Embryonic facial prominence (tissue), 1 donor: ENCODE data around the gene TTL.

Experiments used
- DNase-seq: peaks from one replicate; pipeline ENCODE4 v3.0.0-alpha.2; 2016; ENCODE audit errors: extremely low spot score

Gene TTL

GRCh38 chr2:112583497-112584133 lies 101.7 kb downstream of the TTL start:
- no peak for DNase-seq

- DNase-seq, result peak; percentile 96
Measured at GRCh38 chr2:112584134-112584890, 102.4 kb downstream of the TTL start, which contains the start of gene CHCHD5. Gene CHCHD5, plus strand, starts transcription at chr2:112584609. Its CDS starts 39 bp downstream, at chr2:112584648.

GRCh38 chr2:112584891-112585250 lies 102.9 kb downstream of the TTL start:
- no peak for DNase-seq

GRCh38 chr2:112585400-112585799 lies 103.4 kb downstream of the TTL start:
- DNase-seq, result no peak

- DNase-seq, result no peak
Measured at GRCh38 chr2:112585873-112586464, 104.0 kb downstream of the TTL start.

GRCh38 chr2:112588611-112589045 lies 106.7 kb downstream of the TTL start:
- no peak for DNase-seq
